Small intestine (tissue), 7 donors: ENCODE results near the gene PDLIM1. TPM values are rescaled to one million over a fixed set of nuclear protein-coding genes. Genes with fewer than 3 reads are reported as not detected.

ENCODE experiments used
- DNase-seq, 2 donors: peaks; one replicate each; pipeline versions ENCODE4 v3.0.0 to v3.0.0-alpha.2; 2013
- FAIRE-seq: peaks from 2 replicates; lab custom pipeline; 2012; peaks lifted over from hg19 to GRCh38; lab: Jason Lieb, UNC
- H3K27ac ChIP-seq, 3 donors: one replicate each; pipeline ENCODE4 v1.5.1; 2013; ENCODE audit warnings: low read length in 2 of 3, mild to moderate bottlenecking in 2 of 3, control low read depth in 1 of 3, inconsistent platforms in 1 of 3, low read depth in 1 of 3, moderate library complexity in 1 of 3
- H3K27me3 ChIP-seq, 3 donors: one replicate each; pipeline ENCODE4 v1.6.1; 2013; ENCODE audit warnings: low read length in 3 of 3, inconsistent platforms in 1 of 3; ENCODE audit not compliant: control insufficient read depth in 3 of 3, insufficient read depth in 3 of 3
- H3K36me3 ChIP-seq, 3 donors: one replicate each; pipeline ENCODE4 v1.6.1; 2013; ENCODE audit warnings: low read length in 3 of 3, inconsistent platforms in 1 of 3, low read depth in 1 of 3, mild to moderate bottlenecking in 1 of 3, moderate library complexity in 1 of 3; ENCODE audit not compliant: control insufficient read depth in 3 of 3, insufficient read depth in 2 of 3
- H3K4me1 ChIP-seq, 3 donors: one replicate each; pipeline ENCODE4 v1.6.1; 2013; ENCODE audit warnings: low read length in 2 of 3, inconsistent platforms in 1 of 3, low read depth in 1 of 3, mild to moderate bottlenecking in 1 of 3, moderate library complexity in 1 of 3; ENCODE audit not compliant: control insufficient read depth in 3 of 3, insufficient read depth in 2 of 3
- H3K4me3 ChIP-seq, 3 donors: one replicate each; pipeline ENCODE4 v1.5.1; 2013; ENCODE audit warnings: low read length in 3 of 3, control low read depth in 1 of 3, inconsistent platforms in 1 of 3, low read depth in 1 of 3, mild to moderate bottlenecking in 1 of 3, moderate library complexity in 1 of 3
- H3K9me3 ChIP-seq, 2 donors: one replicate each; pipeline ENCODE4 v1.6.1; 2013; ENCODE audit warnings: low read depth in 1 of 2, low read length in 1 of 2; ENCODE audit not compliant: control insufficient read depth in 2 of 2, insufficient read depth in 1 of 2
- whole genome bisulfite sequencing, 3 donors: extraction: QIAGEN DNeasy Blood & Tissue Kit; methylation state at CpG; one replicate each; pipeline ENCODE4 v1.1.7; 2013; 5-methylcytosine and 5-hydroxymethylcytosine counted together
- polyA plus RNA-seq, 4 donors: library from polyadenylated mRNA; stranded (reverse) in 3 of 4; unstranded in 1 of 4; fragments of 200-250 nt in 3 of 4; fragments of 120-200 nt in 1 of 4; gene quantifications; one replicate each; pipeline versions ENCODE4 v1.2.1 to v1.2.3, GENCODE V29; 2013
- donor health status: healthy with polysubstance abuse.
- donor health status: control.
- donor health status: control.
- donor health status: Bipolar disorder and iron deficiency.
- donor health status: healthy.

PDLIM1 gene
- polyA plus RNA-seq, 4 donors, result 206 to 572 (median 429) TPM

DNA sequence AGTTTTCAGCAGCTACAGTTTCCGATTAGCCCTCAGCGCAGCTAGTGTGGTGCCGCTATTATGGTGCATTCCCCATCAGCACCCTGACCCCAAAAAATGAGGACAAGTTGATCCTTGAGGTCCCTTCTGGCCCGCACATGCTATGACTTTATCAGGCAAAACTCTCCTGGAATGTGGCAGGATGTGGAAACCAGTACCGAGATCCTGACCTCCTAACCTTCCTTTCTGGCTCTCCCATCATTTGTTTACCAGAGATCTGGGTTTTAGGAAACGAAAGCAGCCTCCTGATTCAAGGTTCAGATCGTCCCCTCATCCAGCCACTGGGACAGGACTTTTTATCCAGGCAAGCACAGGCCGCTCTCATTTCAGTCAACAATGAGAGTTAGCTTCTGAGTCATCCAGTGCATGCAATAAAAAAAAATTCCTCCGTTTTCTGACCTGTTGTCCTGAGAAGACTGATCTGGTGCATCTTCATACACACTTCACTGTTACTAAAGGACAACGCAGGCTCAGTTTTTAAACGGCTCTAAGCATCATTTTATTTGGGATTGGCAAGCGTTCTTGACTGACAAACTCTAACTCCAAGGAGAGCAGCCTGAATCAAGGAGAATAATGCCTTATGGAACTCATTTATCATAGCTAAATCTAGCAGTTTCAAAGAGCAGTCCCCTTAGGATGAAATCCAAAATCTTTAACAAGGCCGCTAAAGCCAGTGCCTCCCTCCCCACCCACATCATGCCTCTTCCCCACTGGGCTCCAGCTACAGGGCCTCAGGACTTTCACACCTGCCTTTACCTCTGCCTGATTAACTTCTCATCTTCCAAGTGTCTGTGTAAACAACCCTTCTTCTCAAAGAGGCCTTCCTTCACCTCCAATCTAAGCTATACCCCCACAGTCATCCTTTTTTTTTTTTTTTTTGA is 17.1 kb downstream of the PDLIM1 start:
- Histone ChIP-seq H3K9me3 (no peaks in the 10 kb centered on the region), H3K4me3 (no peak overlapping the region), H3K36me3 (peaks cover 2 to 36% (median 3%) of the 10 kb centered on the region in 3 donors), H3K4me1 (peaks cover 11 to 67% (median 21%) of the 10 kb centered on the region in 3 donors), H3K27ac (peak overlapping the region; percentile 76 to 91 (median 85)), H3K27me3 (no peaks in the 10 kb centered on the region)
- WGBS, 3 donors, result 27 to 45% (median 42%) methylated on average over 13 of the region's 13 CpGs
- FAIRE-seq, result no peak
- peak; percentile 82 to 89 for DNase-seq

GRCh38 chr10:95268438-95268837 is 22.4 kb downstream of the PDLIM1 start:
- peak overlapping the region; percentile 34 to 93 (median 81) for H3K27ac ChIP-seq
- 65 to 81% (median 78%) methylated on average over 12 of the region's 12 CpGs for WGBS, 3 donors
- no peak overlapping the region for H3K4me3 ChIP-seq
- no peaks in the 10 kb centered on the region for H3K27me3 ChIP-seq
- DNase-seq, result peak in 1 of 2 donors; percentile 44
- peaks cover 3 to 52% (median 5%) of the 10 kb centered on the region in 3 donors for H3K36me3 ChIP-seq
- H3K9me3 ChIP-seq, result no peaks in the 10 kb centered on the region
- no peak for FAIRE-seq
- peaks cover 0 to 54% (median 15%) of the 10 kb centered on the region in 3 donors for H3K4me1 ChIP-seq

- no peak for FAIRE-seq
- peak; percentile 52 to 70 for DNase-seq
- Histone ChIP-seq H3K9me3 (no peaks in the 10 kb centered on the region), H3K27ac (peak overlapping the region in 1 of 3 donors; percentile 93), H3K36me3 (peaks cover 3 to 57% (median 5%) of the 10 kb centered on the region in 3 donors), H3K4me1 (peaks cover 0 to 51% (median 10%) of the 10 kb centered on the region in 3 donors), H3K27me3 (no peaks in the 10 kb centered on the region), H3K4me3 (no peak overlapping the region)
- WGBS, 3 donors, result 23 to 56% (median 43%) methylated on average over 3 of the region's 3 CpGs
These were observed 23.6 kb downstream of the PDLIM1 start for GRCh38 chr10:95267251-95267650.

DNA sequence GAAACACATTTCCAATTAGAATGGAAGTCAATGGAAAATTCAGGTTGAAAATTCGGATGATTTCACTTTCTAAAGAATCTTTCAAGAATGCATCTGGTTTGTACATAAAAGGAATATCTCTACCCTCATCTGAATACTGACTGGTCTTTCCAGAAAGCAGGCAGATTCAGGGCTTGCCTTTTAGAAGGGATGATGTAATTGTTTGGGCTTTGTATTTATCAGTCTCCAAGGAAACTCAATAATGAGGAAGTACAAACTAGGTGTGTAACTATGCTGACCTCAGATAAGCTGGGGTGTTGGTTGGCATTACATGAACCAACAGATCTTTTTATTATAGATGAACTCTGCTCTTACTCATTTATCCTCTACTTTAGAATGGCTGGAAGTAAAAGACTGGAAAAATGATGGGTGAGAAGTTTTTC is 24.1 kb downstream of the PDLIM1 start:
- 0 to 19% (median 6%) methylated on average over 1 of the region's 1 CpG for WGBS, 3 donors
- Histone ChIP-seq H3K4me1 (peaks cover 0 to 49% (median 10%) of the 10 kb centered on the region in 3 donors), H3K4me3 (no peak overlapping the region), H3K9me3 (no peaks in the 10 kb centered on the region), H3K36me3 (peaks cover 5 to 61% (median 5%) of the 10 kb centered on the region in 3 donors), H3K27ac (peak overlapping the region; percentile 58 to 93 (median 92)), H3K27me3 (no peaks in the 10 kb centered on the region)
- DNase-seq (peak; percentile 92 to 96), FAIRE-seq (no peak)

DNA sequence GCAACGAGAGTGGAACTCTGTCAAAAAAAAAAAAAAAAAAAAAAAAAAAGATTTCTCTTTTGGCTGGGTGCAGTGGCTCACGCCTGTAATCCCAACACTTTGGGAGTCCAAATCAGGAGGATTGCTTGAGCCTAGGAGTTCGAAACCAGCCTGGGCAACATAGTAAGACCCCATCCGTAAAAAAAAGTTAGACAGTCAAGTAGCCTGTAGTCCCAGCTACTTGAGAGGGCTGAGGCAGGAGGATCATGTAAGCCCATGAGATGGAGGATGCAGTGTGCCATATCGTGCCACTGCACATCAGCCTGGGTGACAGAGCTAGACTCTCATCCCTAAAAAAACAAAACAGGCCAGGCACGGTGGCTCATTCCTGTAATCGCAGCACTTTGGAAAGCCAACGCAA is 25.2 kb downstream of the PDLIM1 start:
- WGBS, 3 donors, result 92 to 94% (median 92%) methylated on average over 8 of the region's 8 CpGs
- Histone ChIP-seq H3K27me3 (no peaks in the 10 kb centered on the region), H3K27ac (peak overlapping the region in 2 of 3 donors; percentile 55 to 93), H3K9me3 (no peaks in the 10 kb centered on the region), H3K36me3 (peaks cover 5 to 67% (median 5%) of the 10 kb centered on the region in 3 donors), H3K4me1 (peaks cover 0 to 56% (median 14%) of the 10 kb centered on the region in 3 donors), H3K4me3 (no peak overlapping the region)
- FAIRE-seq (no peak), DNase-seq (no peak)

- FAIRE-seq, result no peak
- peak; percentile 64 for DNase-seq
- H3K4me1 ChIP-seq, result peaks cover 0 to 59% (median 14%) of the 10 kb centered on the region in 3 donors
- 33 to 61% (median 55%) methylated on average over 6 of the region's 6 CpGs for WGBS, 3 donors
- no peaks in the 10 kb centered on the region for H3K9me3 ChIP-seq
- no peak overlapping the region for H3K4me3 ChIP-seq
- H3K36me3 ChIP-seq, result peaks cover 2 to 66% (median 3%) of the 10 kb centered on the region in 3 donors
- H3K27me3 ChIP-seq, result no peaks in the 10 kb centered on the region
- H3K27ac ChIP-seq, result peak overlapping the region in 2 of 3 donors; percentile 62 to 93
These were observed 26.4 kb downstream of the PDLIM1 start for GRCh38 chr10:95264227-95265051.

- 80 to 98% (median 83%) methylated on average over 6 to 7 of the region's 7 CpGs for WGBS, 3 donors
- no peaks in the 10 kb centered on the region for H3K27me3 ChIP-seq
- H3K27ac ChIP-seq, result peak overlapping the region in 2 of 3 donors; percentile 62 to 93
- H3K36me3 ChIP-seq, result peaks cover 2 to 63% (median 3%) of the 10 kb centered on the region in 3 donors
- no peaks in the 10 kb centered on the region for H3K9me3 ChIP-seq
- no peak overlapping the region for H3K4me3 ChIP-seq
- DNase-seq (no peak), FAIRE-seq (no peak)
- H3K4me1 ChIP-seq, result peaks cover 0 to 55% (median 14%) of the 10 kb centered on the region in 3 donors
These were observed 27.0 kb downstream of the PDLIM1 start for GRCh38 chr10:95263864-95264226.
